Measurements from ENCODE around the gene ATF7. TPM values are rescaled to one million over a fixed set of nuclear protein-coding genes. Genes with fewer than 3 reads are reported as not detected.

Gene ATF7
- total and polyA plus RNA-seq, 2 donors (not counting 1 experiment from before 2014, with no cell fraction given): 11.4 to 24.7 TPM

DNA sequence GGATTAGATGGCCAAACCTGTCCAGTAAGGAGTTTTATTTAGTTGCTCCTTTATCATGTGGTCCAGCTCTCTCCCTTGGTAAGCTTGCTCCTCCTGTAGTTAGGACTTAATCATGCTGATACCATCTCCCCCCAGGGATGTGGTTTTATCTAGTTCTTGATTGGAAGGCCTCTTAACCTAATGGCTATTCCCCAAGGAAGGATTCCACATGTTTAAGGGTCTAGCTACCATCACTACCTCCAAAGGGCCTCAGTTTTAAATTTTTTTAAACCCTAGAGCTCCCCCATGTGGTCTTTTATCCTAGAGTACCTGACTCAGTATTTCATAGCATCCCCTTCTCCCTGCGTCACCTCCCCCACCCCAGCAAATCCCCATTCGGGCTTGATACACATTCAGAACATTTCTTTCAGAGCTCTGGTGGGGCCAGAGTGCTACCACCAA lies 149.4 kb downstream of the ATF7 start:
- peaks cover 17% of the 10 kb centered on the region for H3K36me3 ChIP-seq (ENCODE audit: control insufficient read depth, insufficient read depth, low read length)
- no peak overlapping the region for H3K27ac ChIP-seq (ENCODE audit: insufficient read depth, low read length)
- H3K4me1 ChIP-seq (ENCODE audit: control insufficient read depth, extremely low read depth, insufficient read depth, low read length): peaks cover 22% of the 10 kb centered on the region
- H3K9me3 ChIP-seq (ENCODE audit: control insufficient read depth, insufficient read depth, low read depth, low read length): no peaks in the 10 kb centered on the region
- H4K20me1 ChIP-seq (ENCODE audit: control insufficient read depth, extremely low read depth, insufficient read depth, low read length): peaks cover 1% of the 10 kb centered on the region
- H3K79me2 ChIP-seq (ENCODE audit: control insufficient read depth, insufficient read depth, low read length): peaks cover 50% of the 10 kb centered on the region
- TF ChIP-seq, protein P1, sequence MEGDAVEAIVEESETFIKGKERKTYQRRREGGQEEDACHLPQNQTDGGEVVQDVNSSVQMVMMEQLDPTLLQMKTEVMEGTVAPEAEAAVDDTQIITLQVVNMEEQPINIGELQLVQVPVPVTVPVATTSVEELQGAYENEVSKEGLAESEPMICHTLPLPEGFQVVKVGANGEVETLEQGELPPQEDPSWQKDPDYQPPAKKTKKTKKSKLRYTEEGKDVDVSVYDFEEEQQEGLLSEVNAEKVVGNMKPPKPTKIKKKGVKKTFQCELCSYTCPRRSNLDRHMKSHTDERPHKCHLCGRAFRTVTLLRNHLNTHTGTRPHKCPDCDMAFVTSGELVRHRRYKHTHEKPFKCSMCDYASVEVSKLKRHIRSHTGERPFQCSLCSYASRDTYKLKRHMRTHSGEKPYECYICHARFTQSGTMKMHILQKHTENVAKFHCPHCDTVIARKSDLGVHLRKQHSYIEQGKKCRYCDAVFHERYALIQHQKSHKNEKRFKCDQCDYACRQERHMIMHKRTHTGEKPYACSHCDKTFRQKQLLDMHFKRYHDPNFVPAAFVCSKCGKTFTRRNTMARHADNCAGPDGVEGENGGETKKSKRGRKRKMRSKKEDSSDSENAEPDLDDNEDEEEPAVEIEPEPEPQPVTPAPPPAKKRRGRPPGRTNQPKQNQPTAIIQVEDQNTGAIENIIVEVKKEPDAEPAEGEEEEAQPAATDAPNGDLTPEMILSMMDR (conservative IDR thresholded peaks at IDR 0.05 in 1 of 2, IDR thresholded peaks at IDR 0.05 in 1 of 2; ENCODE audit: low read depth in 1 of 2, low read length in 2 of 2): peak; percentile 22 to 45
- no peak for TF ChIP-seq EZH2 (IDR thresholded peaks at IDR 0.05; ENCODE audit: low read length, missing control alignments)
- no peak for DNase-seq (ENCODE audit: low read depth in 2 of 2)
- no peak overlapping the region for H3K4me3 ChIP-seq (replicated peaks in 1 of 4; ENCODE audit: control extremely low read depth in 1 of 4, insufficient read depth in 1 of 4, low read depth in 3 of 4, low read length in 4 of 4)
- H2AFZ ChIP-seq (ENCODE audit: low read length): no peak overlapping the region
- no peak overlapping the region for H3K9ac ChIP-seq (ENCODE audit: insufficient read depth, low read length)
- no peaks in the 10 kb centered on the region for H3K27me3 ChIP-seq (ENCODE audit: control insufficient read depth, insufficient read depth, low read length)
- H3K4me2 ChIP-seq (ENCODE audit: extremely low read depth, insufficient read depth, low read length): no peak overlapping the region

DNA sequence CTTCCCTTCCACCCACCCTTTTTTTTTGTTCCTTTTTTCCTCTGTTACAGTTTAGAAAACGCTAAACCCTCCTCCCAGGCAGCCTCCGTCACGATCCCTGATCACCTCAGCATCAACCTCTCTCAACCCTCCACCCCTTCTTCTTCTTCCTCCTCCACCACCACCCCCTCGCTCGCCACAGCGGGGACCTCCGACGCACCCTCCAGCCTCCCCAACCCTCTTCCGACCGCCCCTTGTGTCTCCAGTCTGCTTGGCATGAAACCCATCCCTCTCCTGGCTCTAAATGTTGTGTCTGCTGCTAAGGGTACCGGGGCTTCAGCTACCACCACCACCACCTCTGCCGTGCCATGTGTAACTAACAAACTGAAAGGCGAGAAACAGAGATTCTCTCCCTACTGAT lies 151.4 kb downstream of the ATF7 start:
- H2AFZ ChIP-seq (ENCODE audit: low read length): no peak overlapping the region
- H3K27me3 ChIP-seq (ENCODE audit: control insufficient read depth, insufficient read depth, low read length): no peaks in the 10 kb centered on the region
- no peak for TF ChIP-seq EZH2 (IDR thresholded peaks at IDR 0.05; ENCODE audit: low read length, missing control alignments)
- TF ChIP-seq, protein P1 (conservative IDR thresholded peaks at IDR 0.05 in 1 of 2, IDR thresholded peaks at IDR 0.05 in 1 of 2; ENCODE audit: low read depth in 1 of 2, low read length in 2 of 2): no peak
- peaks cover 61% of the 10 kb centered on the region for H3K79me2 ChIP-seq (ENCODE audit: control insufficient read depth, insufficient read depth, low read length)
- H3K9me3 ChIP-seq (ENCODE audit: control insufficient read depth, insufficient read depth, low read depth, low read length): no peaks in the 10 kb centered on the region
- H4K20me1 ChIP-seq (ENCODE audit: control insufficient read depth, extremely low read depth, insufficient read depth, low read length): peaks cover 1% of the 10 kb centered on the region
- peaks cover 13% of the 10 kb centered on the region for H3K36me3 ChIP-seq (ENCODE audit: control insufficient read depth, insufficient read depth, low read length)
- H3K4me1 ChIP-seq (ENCODE audit: control insufficient read depth, extremely low read depth, insufficient read depth, low read length): peaks cover 9% of the 10 kb centered on the region
- H3K4me2 ChIP-seq (ENCODE audit: extremely low read depth, insufficient read depth, low read length): no peak overlapping the region
- H3K4me3 ChIP-seq (replicated peaks in 1 of 4; ENCODE audit: control extremely low read depth in 1 of 4, insufficient read depth in 1 of 4, low read depth in 3 of 4, low read length in 4 of 4): no peak overlapping the region
- H3K27ac ChIP-seq (ENCODE audit: insufficient read depth, low read length): no peak overlapping the region
- no peak overlapping the region for H3K9ac ChIP-seq (ENCODE audit: insufficient read depth, low read length)
- DNase-seq (ENCODE audit: low read depth in 2 of 2): no peak

DNA sequence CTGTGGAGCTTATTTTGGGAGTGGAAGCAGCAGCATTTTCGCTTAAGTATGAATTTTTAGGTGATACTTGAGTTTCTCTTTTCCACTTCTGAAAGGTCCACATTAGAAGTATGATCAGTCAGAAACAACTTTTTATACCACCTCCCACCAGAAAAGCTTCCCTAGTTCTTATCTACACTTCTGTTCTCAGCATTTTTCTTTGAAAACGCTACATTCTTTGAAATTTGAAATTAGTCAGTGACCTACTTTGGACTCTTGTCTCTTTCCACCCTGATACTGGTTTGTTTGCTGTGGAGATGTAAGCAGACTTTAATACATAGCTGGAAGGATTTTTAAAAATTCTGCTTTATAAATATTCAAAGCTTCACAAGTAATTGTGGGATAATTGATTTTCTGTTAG lies 152.1 kb downstream of the ATF7 start:
- Histone ChIP-seq H4K20me1 (ENCODE audit: control insufficient read depth, extremely low read depth, insufficient read depth, low read length) (peaks cover 1% of the 10 kb centered on the region), H3K79me2 (ENCODE audit: control insufficient read depth, insufficient read depth, low read length) (peaks cover 62% of the 10 kb centered on the region), H3K9me3 (ENCODE audit: control insufficient read depth, insufficient read depth, low read depth, low read length) (no peaks in the 10 kb centered on the region), H3K4me3 (replicated peaks in 1 of 4; ENCODE audit: control extremely low read depth in 1 of 4, insufficient read depth in 1 of 4, low read depth in 3 of 4, low read length in 4 of 4) (no peak overlapping the region), H3K9ac (ENCODE audit: insufficient read depth, low read length) (no peak overlapping the region), H3K36me3 (ENCODE audit: control insufficient read depth, insufficient read depth, low read length) (peaks cover 12% of the 10 kb centered on the region), H2AFZ (ENCODE audit: low read length) (no peak overlapping the region), H3K4me1 (ENCODE audit: control insufficient read depth, extremely low read depth, insufficient read depth, low read length) (peaks cover 6% of the 10 kb centered on the region), H3K4me2 (ENCODE audit: extremely low read depth, insufficient read depth, low read length) (no peak overlapping the region), H3K27me3 (ENCODE audit: control insufficient read depth, insufficient read depth, low read length) (no peaks in the 10 kb centered on the region), H3K27ac (ENCODE audit: insufficient read depth, low read length) (no peak overlapping the region)
- TF ChIP-seq EZH2 (IDR thresholded peaks at IDR 0.05; ENCODE audit: low read length, missing control alignments): no peak
- TF ChIP-seq, protein P1 (conservative IDR thresholded peaks at IDR 0.05 in 1 of 2, IDR thresholded peaks at IDR 0.05 in 1 of 2; ENCODE audit: low read depth in 1 of 2, low read length in 2 of 2): no peak
- no peak for DNase-seq (ENCODE audit: low read depth in 2 of 2)
